Measurements from ENCODE around the gene LMTK2. TPM values are rescaled to one million over a fixed set of nuclear protein-coding genes. Genes with fewer than 3 reads are reported as not detected.

Gene LMTK2
- total and polyA plus RNA-seq, 5 donors from 2014 or later = 2.0 to 28.9 (median 3.0) TPM

GRCh38 chr7:98251601-98252424 lies 145.2 kb downstream of the LMTK2 start, which contains the start of gene TECPR1:
TSS of gene TECPR1 (minus strand) at chr7:98252232. CDS start at chr7:98246146, 6,086 bp downstream.
- peak; percentile 83 to 85 for ATAC-seq (ENCODE audit: low read depth in 2 of 2)
- Histone ChIP-seq H3K4me3 (ENCODE audit: low read depth, low read length) (peak within 1 kb of the TSS; percentile 86), H3K36me3 (ENCODE audit: control insufficient read depth, insufficient read depth, low read length) (peaks cover 11% of the 10 kb centered on the region), H3K27me3 (ENCODE audit: control insufficient read depth, insufficient read depth, low read length) (no peaks in the 10 kb centered on the region), H3K27ac (ENCODE audit: insufficient read depth, low read length, poor library complexity, severe bottlenecking) (peak within 1 kb of the TSS; percentile 92), H3K9me3 (ENCODE audit: control insufficient read depth in 2 of 2, low read length in 2 of 2) (no peaks in the 10 kb centered on the region), H3K4me1 (ENCODE audit: control insufficient read depth, insufficient read depth, low read length, poor library complexity, severe bottlenecking) (peaks cover 56% of the 10 kb centered on the region)
- peak within 1 kb of the TSS; percentile 94 to 99 (median 97) for H3K4me3 Mint-ChIP-seq
- no peaks in the 10 kb centered on the region for H3K27me3 Mint-ChIP-seq
- no peaks in the 10 kb centered on the region for H3K9me3 Mint-ChIP-seq
- H3K36me3 Mint-ChIP-seq = peaks cover 22% of the 10 kb centered on the region
- H3K27ac Mint-ChIP-seq = peak within 1 kb of the TSS; percentile 97 to 99 (median 99)
- peak; percentile 87 to 95 (median 92) for DNase-seq
- peaks cover 23 to 82% (median 43%) of the 10 kb centered on the region in 4 donors for H3K4me1 Mint-ChIP-seq

- Histone ChIP-seq H3K9me3 (ENCODE audit: control insufficient read depth in 2 of 2, low read length in 2 of 2) (no peaks in the 10 kb centered on the region), H3K27me3 (ENCODE audit: control insufficient read depth, insufficient read depth, low read length) (no peaks in the 10 kb centered on the region), H3K4me3 (ENCODE audit: low read depth, low read length) (peak overlapping the region; percentile 86), H3K36me3 (ENCODE audit: control insufficient read depth, insufficient read depth, low read length) (peaks cover 11% of the 10 kb centered on the region), H3K4me1 (ENCODE audit: control insufficient read depth, insufficient read depth, low read length, poor library complexity, severe bottlenecking) (peaks cover 56% of the 10 kb centered on the region), H3K27ac (ENCODE audit: insufficient read depth, low read length, poor library complexity, severe bottlenecking) (peak overlapping the region; percentile 92)
- peak overlapping the region; percentile 94 to 99 (median 97) for H3K4me3 Mint-ChIP-seq
- H3K27me3 Mint-ChIP-seq = no peaks in the 10 kb centered on the region
- H3K9me3 Mint-ChIP-seq = no peaks in the 10 kb centered on the region
- H3K27ac Mint-ChIP-seq = peak overlapping the region; percentile 97 to 99 (median 99)
- DNase-seq (no peak), ATAC-seq (ENCODE audit: low read depth in 2 of 2) (peak; percentile 7)
- peaks cover 22% of the 10 kb centered on the region for H3K36me3 Mint-ChIP-seq
- peaks cover 23 to 79% (median 44%) of the 10 kb centered on the region in 4 donors for H3K4me1 Mint-ChIP-seq
Measured at GRCh38 chr7:98252425-98253054, 145.9 kb downstream of the LMTK2 start.

- Mint-ChIP-seq H3K27me3 (no peaks in the 10 kb centered on the region), H3K9me3 (peaks cover 0 to 3% (median 0%) of the 10 kb centered on the region in 7 donors), H3K27ac (peak overlapping the region in 1 of 3 donors; percentile 54), H3K4me3 (peak overlapping the region; percentile 33 to 93 (median 64)), H3K4me1 (peaks cover 17 to 65% (median 35%) of the 10 kb centered on the region in 4 donors), H3K36me3 (peaks cover 25% of the 10 kb centered on the region)
- DNase-seq (no peak), ATAC-seq (ENCODE audit: low read depth in 2 of 2) (no peak)
- peaks cover 40% of the 10 kb centered on the region for H3K4me1 ChIP-seq (ENCODE audit: control insufficient read depth, insufficient read depth, low read length, poor library complexity, severe bottlenecking)
- no peaks in the 10 kb centered on the region for H3K27me3 ChIP-seq (ENCODE audit: control insufficient read depth, insufficient read depth, low read length)
- no peak overlapping the region for H3K4me3 ChIP-seq (ENCODE audit: low read depth, low read length)
- no peak overlapping the region for H3K27ac ChIP-seq (ENCODE audit: insufficient read depth, low read length, poor library complexity, severe bottlenecking)
- peaks cover 14% of the 10 kb centered on the region for H3K36me3 ChIP-seq (ENCODE audit: control insufficient read depth, insufficient read depth, low read length)
- H3K9me3 ChIP-seq (ENCODE audit: control insufficient read depth in 2 of 2, low read length in 2 of 2) = no peaks in the 10 kb centered on the region
Measured at GRCh38 chr7:98254516-98254915, 147.9 kb downstream of the LMTK2 start.

- ATAC-seq (ENCODE audit: low read depth in 2 of 2) (no peak), DNase-seq (peak in 2 of 3 donors; percentile 23 to 92)
- Histone ChIP-seq H3K4me1 (ENCODE audit: control insufficient read depth, insufficient read depth, low read length, poor library complexity, severe bottlenecking) (peaks cover 35% of the 10 kb centered on the region), H3K27me3 (ENCODE audit: control insufficient read depth, insufficient read depth, low read length) (no peaks in the 10 kb centered on the region), H3K36me3 (ENCODE audit: control insufficient read depth, insufficient read depth, low read length) (peaks cover 14% of the 10 kb centered on the region), H3K4me3 (ENCODE audit: low read depth, low read length) (no peak overlapping the region), H3K27ac (ENCODE audit: insufficient read depth, low read length, poor library complexity, severe bottlenecking) (no peak overlapping the region), H3K9me3 (ENCODE audit: control insufficient read depth in 2 of 2, low read length in 2 of 2) (no peaks in the 10 kb centered on the region)
- Mint-ChIP-seq H3K27me3 (no peaks in the 10 kb centered on the region), H3K27ac (peak overlapping the region; percentile 9 to 54 (median 31)), H3K4me3 (peak overlapping the region; percentile 33 to 93 (median 50)), H3K4me1 (peaks cover 17 to 60% (median 30%) of the 10 kb centered on the region in 4 donors), H3K9me3 (peaks cover 0 to 3% (median 0%) of the 10 kb centered on the region in 7 donors), H3K36me3 (peaks cover 25% of the 10 kb centered on the region)
Measured at GRCh38 chr7:98254951-98255610, 148.4 kb downstream of the LMTK2 start.

- no peak for DNase-seq
- peaks cover 23% of the 10 kb centered on the region for H3K36me3 ChIP-seq (ENCODE audit: control insufficient read depth, insufficient read depth, low read length)
- peaks cover 21% of the 10 kb centered on the region for H3K4me1 ChIP-seq (ENCODE audit: control insufficient read depth, insufficient read depth, low read length, poor library complexity, severe bottlenecking)
- Mint-ChIP-seq H3K4me3 (peak overlapping the region in 1 of 4 donors; percentile 58), H3K9me3 (peaks cover 0 to 3% (median 0%) of the 10 kb centered on the region in 7 donors), H3K27ac (peak overlapping the region in 1 of 3 donors; percentile 32), H3K4me1 (peaks cover 12 to 47% (median 23%) of the 10 kb centered on the region in 4 donors), H3K27me3 (no peaks in the 10 kb centered on the region), H3K36me3 (peaks cover 29% of the 10 kb centered on the region)
- H3K9me3 ChIP-seq (ENCODE audit: control insufficient read depth in 2 of 2, low read length in 2 of 2) = no peaks in the 10 kb centered on the region
- no peaks in the 10 kb centered on the region for H3K27me3 ChIP-seq (ENCODE audit: control insufficient read depth, insufficient read depth, low read length)
- H3K4me3 ChIP-seq (ENCODE audit: low read depth, low read length) = no peak overlapping the region
- no peak overlapping the region for H3K27ac ChIP-seq (ENCODE audit: insufficient read depth, low read length, poor library complexity, severe bottlenecking)
- ATAC-seq (ENCODE audit: low read depth in 2 of 2) = no peak
Measured at GRCh38 chr7:98256431-98256830, 149.8 kb downstream of the LMTK2 start.

GRCh38 chr7:98257701-98258100 lies 151.0 kb downstream of the LMTK2 start:
- no peaks in the 10 kb centered on the region for H3K9me3 ChIP-seq (ENCODE audit: control insufficient read depth in 2 of 2, low read length in 2 of 2)
- H3K27ac ChIP-seq (ENCODE audit: insufficient read depth, low read length, poor library complexity, severe bottlenecking) = no peak overlapping the region
- Mint-ChIP-seq H3K27me3 (no peaks in the 10 kb centered on the region), H3K36me3 (peaks cover 34% of the 10 kb centered on the region), H3K4me3 (no peak overlapping the region), H3K27ac (no peak overlapping the region), H3K9me3 (peaks cover 0 to 3% (median 0%) of the 10 kb centered on the region in 7 donors), H3K4me1 (peaks cover 11 to 40% (median 20%) of the 10 kb centered on the region in 4 donors)
- DNase-seq (no peak), ATAC-seq (ENCODE audit: low read depth in 2 of 2) (no peak)
- peaks cover 15% of the 10 kb centered on the region for H3K4me1 ChIP-seq (ENCODE audit: control insufficient read depth, insufficient read depth, low read length, poor library complexity, severe bottlenecking)
- H3K4me3 ChIP-seq (ENCODE audit: low read depth, low read length) = no peak overlapping the region
- no peaks in the 10 kb centered on the region for H3K27me3 ChIP-seq (ENCODE audit: control insufficient read depth, insufficient read depth, low read length)
- peaks cover 28% of the 10 kb centered on the region for H3K36me3 ChIP-seq (ENCODE audit: control insufficient read depth, insufficient read depth, low read length)

Data from CD4-positive, CD25-positive, alpha-beta regulatory T cell (primary cell).